Naive B cell (primary cell): ENCODE data around the gene LYST. TPM values are rescaled to one million over a fixed set of nuclear protein-coding genes. Genes with fewer than 3 reads are reported as not detected.
"Not testable (repeated sequence)": the region's sequence is repeated elsewhere in the genome, so short reads cannot be mapped to it uniquely, and the experiment has no call there.

Source experiments
- ATAC-seq, 2 donors: fragments of 150-1000 bp; cut with Tn5 transposase; 2 replicates each; pipeline ENCODE4 v1.10.0; 2021; ENCODE audit warnings: low read depth in 2 of 2, mild to moderate bottlenecking in 2 of 2, moderate library complexity in 2 of 2
- DNase-seq: peaks from one replicate; pipeline ENCODE4 v3.0.0; 2022
- H3K27ac Mint-ChIP-seq, 6 donors: one replicate each; pipeline ENCODE4 v1.8.0; 2020 to 2022; ENCODE audit warnings: mild to moderate bottlenecking in 6 of 6, mixed read lengths in 6 of 6, moderate library complexity in 5 of 6, inconsistent platforms in 2 of 6
- H3K27me3 Mint-ChIP-seq, 3 donors: one replicate each; pipeline ENCODE4 v1.8.0; 2021 to 2022; ENCODE audit warnings: mixed read lengths in 3 of 3, mild to moderate bottlenecking in 1 of 3
- H3K36me3 Mint-ChIP-seq, 2 donors: one replicate each; pipeline ENCODE4 v1.8.0; 2020 to 2022; ENCODE audit warnings: mixed read lengths in 2 of 2, inconsistent platforms in 1 of 2, mild to moderate bottlenecking in 1 of 2
- H3K4me1 Mint-ChIP-seq, 3 donors: one replicate each; pipeline ENCODE4 v1.8.0; 2020 to 2022; ENCODE audit warnings: mixed read lengths in 3 of 3, inconsistent platforms in 1 of 3, mild to moderate bottlenecking in 1 of 3, moderate library complexity in 1 of 3
- H3K4me3 Mint-ChIP-seq, 8 donors: one replicate each; pipeline ENCODE4 v1.8.0; 2020 to 2022; ENCODE audit warnings: mild to moderate bottlenecking in 8 of 8, mixed read lengths in 8 of 8, moderate library complexity in 8 of 8, inconsistent platforms in 2 of 8
- H3K9me3 Mint-ChIP-seq, 7 donors: one replicate each; pipeline ENCODE4 v1.8.0; 2020 to 2022; ENCODE audit warnings: mixed read lengths in 7 of 7, mild to moderate bottlenecking in 5 of 7, inconsistent platforms in 2 of 7, moderate library complexity in 1 of 7
- polyA plus RNA-seq, 6 donors: library from polyadenylated mRNA; unstranded; fragments of 300-500 nt; fragmentation: Illumina TruSeq; gene quantifications; one replicate each; pipeline ENCODE4 v1.2.3, GENCODE V29; 2021; ENCODE audit warnings: low read depth in 6 of 6

LYST gene
- polyA plus RNA-seq, 6 donors from 2014 or later: 50.1 to 71.6 (median 65.3) TPM

DNA sequence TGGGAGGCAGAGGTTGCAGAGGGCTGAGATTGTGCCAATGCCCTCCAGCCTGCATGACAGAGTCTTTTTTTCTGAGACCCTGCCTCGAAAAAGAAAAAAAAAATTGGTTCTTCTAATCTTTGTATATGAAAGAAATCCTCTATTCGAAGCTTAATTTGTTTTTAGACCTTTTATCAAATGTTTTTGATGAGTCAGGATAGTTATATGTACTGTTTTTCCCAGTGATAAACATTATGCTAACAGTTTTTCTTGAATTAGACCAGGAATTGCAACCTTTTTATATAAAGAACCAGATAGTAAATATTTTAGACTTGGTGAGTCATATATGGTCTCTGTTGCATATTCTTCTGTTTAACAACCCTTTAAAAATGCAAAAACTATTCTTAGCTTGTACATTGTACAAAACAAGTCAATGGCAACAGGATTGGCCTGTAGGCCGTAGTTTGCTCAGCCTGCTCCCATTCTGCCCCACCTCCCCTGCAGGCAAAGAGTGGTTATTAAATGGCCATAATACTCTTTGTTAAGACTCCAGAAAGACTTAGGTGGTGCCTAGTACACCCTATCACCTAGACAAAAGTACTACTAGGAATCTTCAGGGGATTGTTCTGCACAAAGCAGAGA, 45.2 kb downstream of the LYST start:
- Mint-ChIP-seq H3K27ac (peak overlapping the region in 4 of 6 donors; percentile 18 to 86 (median 44)), H3K27me3 (no peaks in the 10 kb centered on the region), H3K4me1 (peaks cover 5 to 46% (median 22%) of the 10 kb centered on the region in 3 donors), H3K9me3 (no peaks in the 10 kb centered on the region), H3K36me3 (peaks cover 9 to 10% of the 10 kb centered on the region in 2 donors), H3K4me3 (no peak overlapping the region)
- DNase-seq: no peak
- no peak for ATAC-seq

DNA sequence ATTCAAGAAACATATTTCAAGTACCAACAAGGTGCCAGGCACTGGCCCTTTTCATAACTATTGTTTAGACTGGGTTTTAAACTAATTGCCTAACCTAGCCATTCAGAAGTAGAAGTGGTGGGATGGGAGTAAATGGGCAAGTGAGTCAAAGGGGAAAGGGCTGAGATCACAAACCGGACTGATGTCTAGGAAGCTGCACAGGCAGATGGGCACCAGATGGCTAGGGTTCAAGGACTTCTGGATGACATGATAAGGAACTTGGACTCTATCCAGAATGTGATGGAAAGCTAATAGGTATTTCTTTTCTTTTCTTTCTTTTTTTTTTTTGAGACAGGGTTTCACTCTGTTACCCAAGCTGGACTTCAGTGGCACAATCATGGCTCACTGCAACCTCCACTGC, 46.6 kb downstream of the LYST start:
- Mint-ChIP-seq H3K27ac (peak overlapping the region in 2 of 6 donors; percentile 9 to 17), H3K36me3 (peaks cover 7 to 9% of the 10 kb centered on the region in 2 donors), H3K4me1 (peaks cover 5 to 42% (median 23%) of the 10 kb centered on the region in 3 donors), H3K27me3 (no peaks in the 10 kb centered on the region), H3K9me3 (no peaks in the 10 kb centered on the region), H3K4me3 (no peak overlapping the region)
- no peak for DNase-seq
- no peak for ATAC-seq

DNA sequence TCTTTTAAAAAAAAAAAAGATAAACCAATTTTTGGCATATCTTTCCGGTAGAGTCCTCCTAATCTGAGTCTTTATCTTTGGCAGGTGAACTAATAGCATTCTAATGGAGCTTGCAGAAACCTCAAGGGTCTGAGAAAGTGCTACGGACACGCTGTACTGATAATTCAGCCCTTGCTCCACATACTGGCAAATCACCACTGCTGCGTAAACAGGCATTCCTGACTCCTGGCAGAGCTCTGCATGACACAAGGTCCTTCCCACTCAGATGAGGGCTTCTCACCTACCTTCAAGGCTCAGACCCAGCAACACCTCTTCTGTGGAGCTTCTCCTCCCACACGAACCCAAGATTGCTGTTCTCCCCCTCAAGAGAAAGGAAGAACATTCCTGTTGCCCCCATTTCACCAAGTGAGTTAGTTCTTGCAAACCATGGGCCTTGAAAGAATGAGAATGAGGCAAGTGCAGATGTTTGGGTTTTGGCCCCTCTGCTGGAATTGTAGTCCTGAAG, 48.0 kb downstream of the LYST start:
- peaks cover 5 to 41% (median 23%) of the 10 kb centered on the region in 3 donors for H3K4me1 Mint-ChIP-seq
- H3K4me3 Mint-ChIP-seq: no peak overlapping the region
- DNase-seq: no peak
- H3K27ac Mint-ChIP-seq: peak overlapping the region in 4 of 6 donors; percentile 17 to 86 (median 54)
- no peak for ATAC-seq
- H3K9me3 Mint-ChIP-seq: no peaks in the 10 kb centered on the region
- H3K27me3 Mint-ChIP-seq: no peaks in the 10 kb centered on the region
- H3K36me3 Mint-ChIP-seq: peaks cover 5 to 6% of the 10 kb centered on the region in 2 donors

DNA sequence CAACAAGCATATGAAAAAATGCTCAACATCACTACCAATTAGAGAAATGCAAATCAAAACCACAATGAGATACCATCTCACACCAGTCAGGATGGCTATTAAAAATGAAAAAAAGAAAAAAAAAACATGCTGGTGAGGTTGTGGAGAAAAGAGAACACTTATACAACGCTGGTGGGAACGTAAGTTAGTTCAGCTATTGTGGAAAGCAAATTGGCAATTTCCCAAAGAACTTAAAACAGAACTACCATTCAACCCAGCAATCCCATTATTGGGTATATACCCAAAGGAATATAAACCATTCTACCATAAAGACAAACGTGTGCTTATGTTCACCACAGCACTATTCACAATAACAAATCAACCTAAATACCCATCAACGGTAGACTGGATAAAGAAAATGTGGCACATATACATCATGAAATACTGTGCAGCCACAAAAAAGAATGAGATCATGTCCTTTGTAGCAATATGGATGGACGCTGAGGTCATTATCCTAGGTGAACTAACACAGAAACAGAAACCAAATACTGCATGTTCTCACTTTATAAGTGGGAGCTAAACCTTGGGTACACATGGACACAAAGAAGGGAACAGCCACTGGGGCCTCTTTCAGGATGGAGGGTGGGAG, 49.5 kb downstream of the LYST start:
- ATAC-seq (no peak), DNase-seq (no peak)
- Mint-ChIP-seq H3K36me3 (no peaks in the 10 kb centered on the region), H3K27ac (peak overlapping the region in 2 of 6 donors; percentile 39 to 57), H3K9me3 (no peaks in the 10 kb centered on the region), H3K27me3 (no peaks in the 10 kb centered on the region), H3K4me1 (peaks cover 5 to 31% (median 18%) of the 10 kb centered on the region in 3 donors), H3K4me3 (no peak overlapping the region)

GRCh38 chr1:235809688-235810397, 56.9 kb downstream of the LYST start:
- Mint-ChIP-seq H3K36me3 (peaks cover 4 to 16% of the 10 kb centered on the region in 2 donors), H3K4me3 (no peak overlapping the region)

GRCh38 chr1:235808223-235808622, 58.5 kb downstream of the LYST start:
- no peaks in the 10 kb centered on the region for H3K9me3 Mint-ChIP-seq
- H3K36me3 Mint-ChIP-seq: peaks cover 9 to 18% of the 10 kb centered on the region in 2 donors
- no peaks in the 10 kb centered on the region for H3K27me3 Mint-ChIP-seq
- ATAC-seq (no peak), DNase-seq (no peak)
- no peak overlapping the region for H3K27ac Mint-ChIP-seq
- no peak overlapping the region for H3K4me3 Mint-ChIP-seq
- H3K4me1 Mint-ChIP-seq: no peaks in the 10 kb centered on the region

More at GRCh38 chr1:235809688-235810397, 56.9 kb downstream of the LYST start:
- H3K4me1 Mint-ChIP-seq: no peaks in the 10 kb centered on the region
- DNase-seq (no peak), ATAC-seq (no peak)
- H3K27ac Mint-ChIP-seq: peak overlapping the region in 2 of 6 donors; percentile 36 to 62
- no peaks in the 10 kb centered on the region for H3K27me3 Mint-ChIP-seq
- no peaks in the 10 kb centered on the region for H3K9me3 Mint-ChIP-seq

DNA sequence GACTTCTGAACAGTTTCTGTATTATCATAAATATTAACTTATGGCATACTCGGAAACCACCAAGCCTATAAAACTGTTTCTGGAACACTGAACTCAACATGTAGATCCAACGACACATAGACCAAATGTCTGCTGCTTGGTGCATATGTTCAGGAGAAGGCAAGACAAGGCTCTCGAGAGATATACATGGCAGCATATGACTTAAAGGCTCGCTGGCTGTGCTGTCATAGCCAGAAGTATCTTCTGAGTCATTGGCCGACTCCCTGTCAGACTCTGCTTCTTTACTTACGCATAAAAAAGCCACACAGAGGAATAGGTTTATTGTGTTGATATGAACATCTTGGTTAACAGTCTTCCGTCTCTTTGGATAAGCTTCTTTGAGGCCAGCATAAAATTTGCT, 60.6 kb downstream of the LYST start:
- Mint-ChIP-seq H3K27ac (peak overlapping the region in 2 of 6 donors; percentile 19 to 55), H3K4me1 (no peaks in the 10 kb centered on the region), H3K36me3 (peaks cover 14 to 26% of the 10 kb centered on the region in 2 donors), H3K9me3 (no peaks in the 10 kb centered on the region), H3K27me3 (no peaks in the 10 kb centered on the region), H3K4me3 (no peak overlapping the region)
- DNase-seq: no peak
- no peak for ATAC-seq

GRCh38 chr1:235802573-235803346, 63.9 kb downstream of the LYST start:
- H3K27ac Mint-ChIP-seq: no peak overlapping the region
- peaks cover 16 to 27% of the 10 kb centered on the region in 2 donors for H3K36me3 Mint-ChIP-seq
- H3K4me3 Mint-ChIP-seq: no peak overlapping the region

GRCh38 chr1:235799264-235799663, 67.4 kb downstream of the LYST start:
- Mint-ChIP-seq H3K27me3 (no peaks in the 10 kb centered on the region), H3K4me1 (peaks cover 0 to 7% (median 0%) of the 10 kb centered on the region in 3 donors), H3K9me3 (peaks cover 0 to 4% (median 0%) of the 10 kb centered on the region in 7 donors), H3K36me3 (peaks cover 27 to 39% of the 10 kb centered on the region in 2 donors), H3K4me3 (no peak overlapping the region), H3K27ac (no peak overlapping the region)
- no peak for DNase-seq
- no peak for ATAC-seq

More at GRCh38 chr1:235802573-235803346, 63.9 kb downstream of the LYST start:
- ATAC-seq: no peak
- Mint-ChIP-seq H3K9me3 (no peaks in the 10 kb centered on the region), H3K4me1 (no peaks in the 10 kb centered on the region), H3K27me3 (no peaks in the 10 kb centered on the region)
- no peak for DNase-seq

DNA sequence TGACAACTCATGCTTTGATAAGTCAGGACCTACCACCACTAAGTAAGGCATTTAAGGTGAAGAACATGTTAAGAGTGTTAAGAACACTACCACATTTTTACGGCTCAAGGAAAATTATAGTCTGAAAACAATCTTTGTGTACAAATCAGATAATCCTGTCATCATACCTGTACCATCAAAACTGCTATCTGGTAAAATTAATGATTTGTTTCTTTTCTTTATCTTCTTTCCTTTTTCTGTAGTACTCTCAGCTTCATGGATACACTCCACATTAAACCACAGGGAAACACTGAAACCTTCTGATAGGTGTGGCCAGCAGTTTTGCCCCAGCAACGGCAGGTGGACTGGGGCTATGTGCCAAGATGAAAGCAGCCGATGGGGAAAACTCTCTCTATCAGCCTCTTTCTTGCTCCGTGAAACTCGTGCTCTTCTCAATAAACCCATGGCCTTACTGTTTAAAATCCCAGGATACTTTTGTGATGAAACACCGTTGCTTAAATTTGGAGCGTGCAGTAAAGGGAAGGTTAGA, 75.1 kb downstream of the LYST start:
- H3K4me1 Mint-ChIP-seq: peaks cover 11 to 14% (median 12%) of the 10 kb centered on the region in 3 donors
- DNase-seq: no peak
- H3K36me3 Mint-ChIP-seq: peaks cover 11 to 25% of the 10 kb centered on the region in 2 donors
- no peak overlapping the region for H3K4me3 Mint-ChIP-seq
- no peaks in the 10 kb centered on the region for H3K27me3 Mint-ChIP-seq
- peak overlapping the region in 2 of 6 donors; percentile 64 to 81 for H3K27ac Mint-ChIP-seq
- ATAC-seq: no peak
- peaks cover 0 to 3% (median 0%) of the 10 kb centered on the region in 7 donors for H3K9me3 Mint-ChIP-seq

DNA sequence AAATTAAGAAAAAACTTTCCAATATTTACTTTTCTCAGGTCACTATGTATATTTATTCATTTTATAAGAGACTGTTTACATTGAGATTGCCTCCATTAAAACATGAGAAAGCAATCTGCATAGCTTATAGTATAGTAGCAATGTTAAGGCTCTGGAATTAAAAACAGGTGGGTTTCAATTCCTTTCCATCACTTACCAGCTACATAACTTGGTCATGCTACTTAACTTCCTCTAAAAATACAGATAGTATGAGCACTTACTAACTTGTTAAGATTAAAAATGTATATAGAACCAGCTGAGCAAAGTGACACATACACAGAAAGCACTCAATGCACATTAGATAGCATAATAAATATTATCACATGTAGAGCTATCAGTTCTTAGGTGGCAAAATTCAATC, 76.6 kb downstream of the LYST start:
- Mint-ChIP-seq H3K4me1 (peaks cover 11 to 13% (median 12%) of the 10 kb centered on the region in 3 donors), H3K36me3 (peaks cover 0 to 17% of the 10 kb centered on the region in 2 donors), H3K27me3 (no peaks in the 10 kb centered on the region), H3K9me3 (peaks cover 0 to 3% (median 0%) of the 10 kb centered on the region in 7 donors), H3K27ac (peak overlapping the region in 4 of 6 donors; percentile 39 to 65 (median 58)), H3K4me3 (no peak overlapping the region)
- DNase-seq: no peak
- peak; percentile 43 to 58 for ATAC-seq

DNA sequence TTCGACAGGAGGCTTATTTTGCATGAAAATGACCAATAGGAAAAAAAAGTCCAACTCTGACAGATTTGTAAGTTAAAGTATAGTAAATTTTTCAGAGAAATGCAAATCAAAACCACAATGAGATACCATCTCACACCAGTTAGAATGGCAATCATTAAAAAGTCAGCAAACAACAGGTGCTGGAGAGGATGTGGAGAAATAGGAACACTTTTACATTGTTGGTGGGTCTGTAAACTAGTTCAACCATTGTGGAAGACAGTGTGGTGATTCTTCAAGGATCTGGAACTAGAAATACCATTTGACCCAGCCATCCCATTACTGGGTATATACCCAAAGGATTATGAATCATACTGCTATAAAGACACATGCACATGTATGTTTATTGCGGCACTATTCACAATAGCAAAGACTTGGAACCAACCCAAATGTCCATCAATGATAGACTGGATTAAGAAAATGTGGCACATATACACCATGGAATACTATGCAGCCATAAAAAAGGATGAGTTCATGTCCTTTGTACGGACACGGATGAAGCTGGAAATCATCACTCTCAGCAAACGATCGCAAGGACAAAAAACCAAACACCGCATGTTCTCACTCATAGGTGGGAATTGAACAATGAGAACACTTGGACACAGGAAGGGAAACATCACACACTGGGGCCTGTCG, 80.3 kb downstream of the LYST start:
- ATAC-seq, H3K4me3 Mint-ChIP-seq, DNase-seq, H3K27me3 Mint-ChIP-seq, H3K9me3 Mint-ChIP-seq: not testable (repeated sequence)
- peak overlapping the region in 1 of 6 donors; percentile 7 for H3K27ac Mint-ChIP-seq
- peaks cover 0 to 11% of the 10 kb centered on the region in 2 donors for H3K36me3 Mint-ChIP-seq
- H3K4me1 Mint-ChIP-seq: peaks cover 11 to 13% (median 13%) of the 10 kb centered on the region in 3 donors
